NCI-H2196 treated with DMSO at 0.1 percent for 48 hours (cell line): ENCODE data around the gene RAB5IF.
"Not testable (repeated sequence)": the region's sequence is repeated elsewhere in the genome, so short reads cannot be mapped to it uniquely, and the experiment has no call there.

Source experiments
- DNase-seq: peaks from one replicate; lab custom pipeline; 2025; ENCODE audit not compliant: unreplicated experiment; lab: John Stamatoyannopoulos, UW

Gene RAB5IF

DNA sequence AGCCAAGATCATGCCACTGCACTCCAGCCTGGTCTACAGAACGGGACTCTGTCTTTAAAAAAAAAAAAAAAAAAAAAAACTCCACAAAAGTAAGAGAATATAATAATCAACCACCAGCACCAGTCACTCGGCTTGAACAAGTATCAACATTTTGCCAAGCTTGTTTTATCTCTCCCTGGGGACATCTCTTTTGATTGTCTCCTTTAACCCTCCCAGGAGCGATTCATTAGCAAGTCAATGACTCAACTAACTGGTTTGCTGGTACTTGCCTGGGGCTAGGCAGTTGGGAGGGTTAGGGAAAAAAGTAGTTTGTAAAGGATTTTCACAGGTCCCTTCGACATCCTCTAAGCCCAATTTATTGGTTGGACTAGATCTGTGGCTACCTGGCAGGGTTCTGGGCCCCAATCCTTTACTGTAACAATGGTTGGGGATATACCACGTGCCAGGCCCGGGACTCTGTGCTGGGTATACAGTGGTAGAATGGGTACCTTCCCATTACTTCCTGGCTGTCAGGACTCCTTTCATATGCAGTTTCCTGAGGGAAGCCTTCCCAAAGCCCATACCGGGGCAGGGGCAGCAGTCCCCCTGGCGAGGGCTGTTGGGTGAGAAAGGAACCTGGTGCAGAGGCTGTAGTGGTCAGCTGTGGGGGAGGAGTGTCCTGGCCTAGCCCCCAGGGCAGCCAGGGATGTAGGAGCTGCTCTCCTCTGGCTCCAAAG, 20.0 kb upstream of the RAB5IF start:
- DNase-seq = no peak

DNA sequence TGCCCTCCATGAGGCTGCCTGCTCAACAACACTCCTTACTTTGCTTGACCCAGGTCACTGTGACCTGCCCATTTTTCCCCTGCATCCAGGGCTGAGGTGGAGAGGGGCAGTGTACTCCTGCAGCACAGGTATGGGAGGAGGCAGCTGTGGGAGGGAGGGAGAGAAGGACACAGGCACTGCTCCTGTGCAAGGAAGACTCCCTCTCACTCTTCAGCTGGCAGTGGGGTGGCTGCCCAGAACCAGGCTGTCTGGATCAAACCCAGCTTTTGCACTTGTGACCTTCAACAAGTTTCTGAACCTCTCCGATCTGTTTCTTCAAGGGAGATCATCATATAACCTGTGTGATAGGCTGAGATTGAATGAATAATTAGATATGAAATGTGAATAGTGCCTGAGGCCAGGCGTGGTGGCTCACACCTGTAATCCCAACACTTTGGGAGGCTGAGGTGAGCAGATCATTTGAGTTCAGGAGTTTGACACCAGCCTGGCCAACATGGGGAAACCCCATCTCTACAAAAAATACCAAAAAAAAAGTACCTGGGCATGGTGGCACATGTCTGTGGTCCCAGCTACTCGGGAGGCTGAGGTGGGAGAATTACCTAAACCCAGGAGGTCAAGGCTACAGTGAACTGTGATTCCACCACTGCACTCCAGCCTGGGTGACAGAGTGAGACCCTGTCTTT, 18.1 kb upstream of the RAB5IF start:
- DNase-seq = no peak

DNA sequence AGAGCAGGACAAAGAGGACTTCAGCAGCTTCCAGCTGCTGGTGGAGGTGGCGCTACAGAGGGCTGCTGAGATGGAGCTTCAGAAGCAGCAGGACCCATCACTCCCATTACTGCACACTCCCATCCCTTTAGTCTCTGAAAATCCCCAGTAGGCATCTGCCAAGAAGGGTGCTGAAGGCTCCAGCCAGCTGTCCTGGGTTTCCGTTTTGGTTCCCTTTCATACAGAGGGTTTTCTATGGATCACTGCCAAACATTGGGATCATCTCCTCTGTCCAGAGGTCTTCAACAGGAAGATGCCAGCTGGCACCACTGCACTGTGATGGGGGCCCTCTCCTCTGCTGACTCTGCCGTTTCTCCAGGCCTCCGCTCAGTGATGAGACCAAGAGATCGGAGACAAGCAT, 14.3 kb upstream of the RAB5IF start:
- DNase-seq = peak; percentile 63

DNA sequence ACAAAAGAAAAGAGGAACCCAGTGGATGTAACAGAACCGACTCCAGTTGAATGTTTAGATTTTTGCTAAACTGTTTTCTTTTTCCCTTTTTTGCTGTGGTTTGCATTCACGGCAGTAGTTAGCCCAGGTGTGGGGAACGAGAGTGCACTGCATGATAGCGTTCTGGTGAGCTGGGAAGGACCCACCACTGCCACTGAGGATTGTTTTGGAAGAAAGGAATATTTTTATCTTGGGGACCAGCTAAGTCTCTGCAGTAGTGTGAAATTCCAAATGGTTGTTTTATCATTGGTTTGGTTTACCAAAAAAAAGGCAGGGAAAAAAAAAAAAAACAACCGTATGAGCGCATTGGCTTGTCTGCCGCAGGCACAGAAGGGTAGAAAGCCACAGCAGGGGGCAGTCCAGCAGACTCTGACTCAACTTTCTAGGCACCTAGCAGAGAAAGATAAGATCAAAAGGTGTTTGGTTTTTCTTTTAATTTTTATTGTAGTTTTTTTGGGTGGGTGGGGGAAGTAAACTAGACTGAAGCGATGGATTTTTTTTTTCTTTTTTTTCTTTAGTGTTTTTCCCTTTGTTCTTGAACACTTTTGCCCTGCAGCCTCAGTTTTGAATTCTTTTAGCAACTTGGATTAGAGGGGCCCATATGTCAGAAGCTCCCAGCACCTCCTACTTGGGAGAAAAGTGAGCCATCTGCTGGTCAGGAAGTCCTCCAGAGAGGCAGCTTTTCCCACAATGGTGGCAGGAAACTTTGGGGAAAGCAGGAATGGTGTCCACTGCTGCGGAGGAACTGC, 13.5 kb upstream of the RAB5IF start:
- DNase-seq = no peak

DNA sequence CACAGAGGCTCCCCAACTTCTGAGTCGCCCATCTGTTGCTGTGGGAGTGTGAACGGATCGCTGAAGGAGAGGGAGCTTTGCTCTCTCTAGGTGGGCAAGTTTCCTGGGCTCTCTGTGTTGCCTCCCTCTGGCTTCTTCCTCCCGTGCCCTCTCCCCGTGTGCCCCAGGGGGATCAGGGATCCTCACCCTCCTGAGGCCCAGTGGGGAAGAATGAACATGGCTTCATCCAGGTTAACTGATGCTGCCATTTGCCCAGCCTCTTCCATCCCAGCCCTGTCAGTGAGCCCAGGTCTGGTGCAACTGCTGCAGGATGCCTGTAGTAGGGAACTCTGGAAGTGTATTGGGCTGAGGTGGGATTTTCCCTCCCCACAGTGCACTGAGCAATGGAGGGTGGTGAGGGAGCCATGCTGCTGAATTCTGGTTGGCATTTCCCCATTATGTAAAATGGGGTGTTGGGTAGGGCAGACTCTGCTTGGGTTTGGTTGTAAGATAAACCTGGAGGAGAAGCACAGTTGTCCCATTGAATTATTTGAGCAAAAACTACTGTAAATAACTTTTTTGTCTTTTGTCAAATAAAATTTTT, 12.1 kb upstream of the RAB5IF start:
- DNase-seq = no peak

DNA sequence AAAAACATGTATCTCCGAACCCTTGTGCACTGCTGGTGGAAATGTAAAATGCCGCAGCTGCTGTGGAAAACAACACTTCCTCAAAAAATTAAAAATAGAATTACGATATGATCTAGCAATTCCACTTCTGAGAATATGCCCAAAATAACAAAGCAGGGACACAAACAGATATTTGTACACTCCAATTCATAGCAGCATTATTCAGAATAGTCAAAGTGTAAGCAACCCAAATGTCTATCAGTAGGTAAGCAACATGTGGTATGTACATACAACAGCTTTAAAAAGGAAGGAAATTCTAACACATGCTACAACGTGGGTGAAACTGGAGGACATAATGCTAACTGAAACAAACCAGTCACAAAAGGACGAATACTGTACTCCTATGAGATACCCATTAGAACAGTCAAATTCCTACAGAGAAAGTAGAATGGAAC, 5.7 kb upstream of the RAB5IF start:
- DNase-seq = no peak

DNA sequence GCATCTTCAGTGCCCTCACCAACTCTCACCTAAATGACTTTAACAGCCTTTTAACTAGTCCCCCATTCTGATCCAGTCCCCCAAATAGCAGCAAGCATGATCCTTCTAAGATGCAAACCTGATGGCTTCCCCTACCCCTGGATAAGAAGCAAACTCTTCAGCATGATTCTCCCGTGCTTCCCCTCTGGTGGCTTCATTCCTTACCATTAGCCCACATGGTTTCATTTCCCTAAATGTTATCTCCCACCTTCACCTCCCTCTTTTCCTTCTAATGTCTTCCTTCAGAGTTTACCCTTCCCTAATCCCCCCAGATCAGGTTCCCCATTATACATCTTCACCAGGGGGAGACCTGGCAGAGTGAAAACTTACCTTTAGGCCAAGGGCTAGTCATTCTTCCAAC, 4.0 kb upstream of the RAB5IF start:
- no peak for DNase-seq

DNA sequence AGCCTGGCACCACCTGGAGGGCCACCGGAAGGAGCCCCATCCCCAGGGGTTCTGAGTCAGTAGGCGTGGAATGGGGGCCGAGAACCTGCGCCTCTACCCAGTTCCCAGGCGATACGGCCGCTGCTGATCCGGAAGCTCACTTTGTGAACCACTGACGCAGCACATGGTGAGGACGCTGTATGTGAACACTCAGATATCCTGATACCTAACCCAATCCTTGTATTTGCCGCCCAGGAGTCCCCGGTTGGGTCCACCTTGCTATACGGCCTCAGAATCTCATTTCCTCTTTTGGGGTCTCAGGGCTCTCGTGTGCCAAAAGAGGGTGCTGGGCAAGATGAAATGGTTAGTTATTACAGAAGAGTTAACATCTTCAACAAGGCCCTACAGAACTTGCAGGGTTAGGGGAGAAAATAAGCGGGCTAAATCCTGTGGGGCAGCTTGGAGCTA, 604 bp upstream of the RAB5IF start:
- no peak for DNase-seq

DNA sequence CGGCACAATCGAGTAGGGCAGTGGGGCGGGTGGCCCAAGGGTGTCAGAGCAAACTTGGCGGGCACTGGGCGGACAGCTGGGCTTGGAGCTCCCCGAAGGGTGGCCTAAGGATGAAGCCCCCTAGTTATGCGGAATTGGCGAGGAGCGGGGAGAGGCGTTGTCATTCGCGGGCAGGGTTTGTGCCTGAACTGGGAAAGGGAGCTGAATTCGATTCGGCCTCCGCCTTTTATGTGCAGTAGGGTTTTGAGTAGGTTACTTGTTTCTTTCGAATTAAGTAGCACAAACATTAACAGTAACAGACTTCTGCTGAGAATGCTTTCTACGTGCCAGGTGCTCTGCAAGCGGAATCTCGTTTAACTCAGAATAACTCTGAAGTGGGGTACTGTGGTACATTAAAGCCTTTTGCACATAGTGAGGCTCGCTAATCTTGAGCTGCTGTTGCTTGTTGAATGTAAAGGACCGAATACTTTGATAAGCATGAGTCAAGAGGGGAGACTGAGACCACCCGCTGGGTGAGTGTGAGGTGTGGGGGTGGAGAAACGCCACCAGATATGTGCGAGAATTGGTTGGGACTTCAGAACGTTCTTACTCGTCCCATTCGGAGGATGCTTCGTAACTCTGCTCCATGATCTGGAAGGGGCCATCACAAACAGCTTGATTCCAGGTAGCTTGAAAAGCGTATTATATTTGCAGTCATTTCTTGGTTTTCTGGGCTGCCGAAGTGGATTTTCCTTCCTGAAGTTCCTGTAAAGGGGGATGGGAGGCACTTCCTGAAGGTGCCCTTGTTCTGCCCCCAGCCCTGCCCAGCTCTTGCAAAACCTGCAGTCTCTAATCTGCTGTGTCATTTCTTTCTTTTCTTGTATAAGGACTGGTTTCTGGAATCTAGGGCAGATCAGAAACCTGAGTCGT, 833 bp downstream of the RAB5IF start:
- no peak for DNase-seq

DNA sequence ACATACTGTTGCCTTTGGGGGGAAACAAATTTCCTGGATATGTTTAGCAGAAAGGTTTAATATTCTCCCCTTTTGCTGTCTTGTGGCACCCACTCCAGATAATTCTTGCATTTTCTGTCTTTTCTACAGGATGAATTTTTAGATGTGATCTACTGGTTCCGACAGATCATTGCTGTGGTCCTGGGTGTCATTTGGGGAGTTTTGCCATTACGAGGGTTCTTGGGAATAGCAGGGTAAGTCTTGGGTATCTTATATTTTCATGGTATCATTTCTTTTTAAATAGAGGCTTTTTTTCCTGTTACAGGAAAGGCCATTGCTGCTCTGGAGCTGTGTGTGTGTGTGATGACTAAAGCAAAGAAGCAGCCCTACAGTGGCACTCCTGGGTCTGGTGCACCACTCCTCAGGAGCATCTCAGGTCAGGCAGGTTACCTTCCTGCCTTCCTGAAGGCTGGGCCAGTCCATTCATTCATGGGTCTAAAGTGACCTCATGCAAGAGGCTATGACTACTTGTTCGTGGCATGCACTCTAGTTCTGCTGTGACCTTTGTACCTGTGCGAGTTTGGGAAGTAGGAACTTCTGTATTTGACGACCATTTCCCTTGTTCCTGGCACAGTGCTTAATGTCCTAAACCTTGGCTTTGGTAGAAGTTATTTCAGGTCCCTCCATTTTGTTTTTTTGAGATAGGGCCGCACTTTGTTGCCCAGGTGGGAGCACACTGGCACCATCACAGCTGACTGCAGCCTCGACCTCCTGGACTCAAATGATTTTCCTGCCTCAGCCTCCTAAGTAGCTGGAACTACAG, 2.2 kb downstream of the RAB5IF start:
- DNase-seq = no peak

DNA sequence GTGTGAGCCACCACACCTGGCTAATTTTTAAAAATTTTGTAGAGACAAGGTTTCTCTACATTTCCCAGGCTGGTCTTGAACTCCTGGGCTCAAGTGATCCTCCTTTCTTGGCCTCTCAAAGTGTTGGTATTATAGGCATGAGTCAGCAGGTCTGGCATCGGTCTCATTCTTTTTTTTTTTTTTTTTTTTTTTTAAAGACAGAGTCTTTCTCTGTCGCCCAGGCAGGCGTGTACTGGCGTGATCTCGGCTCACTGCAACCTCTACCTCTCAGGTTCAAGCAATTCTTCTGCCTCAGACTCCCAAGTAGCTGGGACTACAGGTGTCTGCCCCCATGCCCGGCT, 2.8 kb downstream of the RAB5IF start:
- DNase-seq = not testable (repeated sequence)

DNA sequence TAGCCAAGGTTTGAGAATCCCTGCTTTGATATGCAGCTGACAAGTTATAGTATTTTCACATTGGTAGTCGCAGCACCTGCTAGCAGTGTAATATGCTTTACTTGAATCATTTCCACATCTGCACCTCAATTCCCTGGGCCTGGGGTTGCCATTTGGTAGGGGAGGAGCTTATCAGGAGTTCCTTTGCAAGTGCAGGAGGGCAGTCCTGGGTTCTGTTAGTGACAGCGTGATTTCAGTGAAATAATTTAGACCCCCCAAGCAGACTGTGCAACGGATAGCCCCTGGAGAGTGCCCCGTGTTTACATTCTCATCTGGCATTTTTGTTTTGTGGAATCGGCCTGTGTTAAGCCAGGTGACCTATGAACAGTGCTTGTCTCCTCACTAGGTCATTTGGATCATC, 6.0 kb downstream of the RAB5IF start:
- DNase-seq = no peak

DNA sequence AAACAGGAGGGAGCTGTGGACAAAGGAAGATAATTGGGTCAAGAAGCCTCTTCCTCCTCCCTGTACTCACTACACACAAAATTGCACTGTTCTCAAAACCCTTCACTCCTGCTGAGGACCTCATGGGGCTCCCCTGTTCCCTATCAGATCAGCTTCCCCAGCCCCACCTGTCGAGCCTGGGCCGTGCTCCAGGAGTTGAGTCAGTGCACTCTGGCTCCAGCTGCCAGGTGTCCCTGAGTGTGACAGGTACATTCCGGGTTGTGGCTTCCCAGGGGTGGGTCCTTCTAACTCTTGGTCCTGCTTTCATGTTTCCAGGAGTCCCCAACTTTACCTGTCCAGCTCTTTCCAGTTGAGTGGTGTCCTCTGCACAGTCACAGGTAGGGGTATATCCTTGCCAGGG, 8.4 kb downstream of the RAB5IF start:
- DNase-seq = peak; percentile 59

DNA sequence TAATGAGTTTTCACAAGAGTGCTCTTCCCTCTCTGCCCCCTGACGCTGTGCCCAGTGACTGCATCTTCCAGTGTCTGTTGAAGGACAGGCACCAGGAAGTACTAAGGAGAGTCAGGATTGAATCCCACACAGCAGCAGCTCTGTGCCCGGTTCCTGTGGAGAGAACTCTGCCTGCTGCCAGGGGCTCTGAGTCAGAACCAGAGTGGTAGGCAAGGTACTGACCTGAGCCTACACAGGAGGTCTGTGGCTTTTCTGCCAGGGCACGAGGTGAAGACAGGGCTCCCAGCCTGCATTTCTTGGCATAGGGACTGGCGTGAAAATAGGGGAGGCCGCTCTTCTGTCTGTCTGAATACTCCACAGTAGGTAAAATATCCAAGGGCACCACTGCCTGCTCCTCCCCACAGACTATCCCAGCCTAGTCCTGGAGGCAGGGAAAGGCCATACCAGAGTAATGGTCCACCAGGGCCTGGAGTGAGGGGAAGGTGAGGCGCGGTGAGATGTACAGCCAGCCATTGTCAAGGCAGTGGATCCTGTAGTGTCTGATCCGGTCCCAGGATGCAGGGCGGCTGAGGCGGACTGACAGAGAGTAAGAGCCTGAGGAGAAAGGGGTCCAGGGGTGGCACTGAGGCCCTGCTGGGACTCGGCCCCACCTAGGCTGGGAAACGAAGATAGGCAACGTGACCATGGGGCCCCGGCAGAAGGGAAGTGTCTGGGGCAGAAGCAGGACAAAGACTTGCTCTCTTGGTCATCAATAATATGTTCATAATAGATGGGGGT, 9.4 kb downstream of the RAB5IF start:
- no peak for DNase-seq

DNA sequence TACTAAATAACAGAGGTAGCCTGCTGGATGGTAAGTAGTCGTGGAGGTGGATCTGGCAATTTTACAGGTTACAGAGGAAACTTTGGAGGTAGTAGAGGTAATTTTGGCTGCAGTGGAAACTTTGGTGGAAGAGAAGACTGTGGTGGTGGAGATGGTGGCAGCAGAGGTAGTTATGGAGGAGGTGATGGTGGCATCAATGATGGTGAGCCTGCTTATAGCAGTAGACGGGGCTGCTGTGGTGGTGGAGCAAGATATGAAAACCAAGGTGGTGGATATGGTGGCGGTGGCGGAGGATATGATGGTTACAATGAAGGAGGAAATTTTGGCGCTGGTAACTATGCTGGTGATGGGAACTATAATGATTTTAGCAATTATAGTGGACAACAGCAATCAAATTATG, 15.3 kb downstream of the RAB5IF start:
- no peak for DNase-seq

DNA sequence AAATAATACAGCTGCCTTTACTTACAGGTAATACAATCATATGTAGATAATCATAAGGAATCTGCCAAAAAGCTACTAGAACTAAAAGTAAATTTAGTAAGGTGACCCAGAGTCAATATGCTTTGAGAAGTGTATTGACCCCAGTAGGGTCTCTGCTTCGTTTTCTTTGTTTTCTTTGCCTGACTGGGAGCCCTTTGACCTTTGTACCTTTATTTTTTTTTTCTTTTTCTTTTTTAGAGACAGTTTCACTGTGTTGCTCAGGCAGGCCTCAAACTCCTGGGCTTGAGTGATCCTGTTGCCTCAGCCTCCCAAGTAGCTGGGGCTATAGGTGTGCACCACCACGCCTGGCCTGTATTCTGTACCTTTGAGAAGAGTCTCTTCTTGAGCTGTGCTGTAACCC, 17.9 kb downstream of the RAB5IF start:
- no peak for DNase-seq

DNA sequence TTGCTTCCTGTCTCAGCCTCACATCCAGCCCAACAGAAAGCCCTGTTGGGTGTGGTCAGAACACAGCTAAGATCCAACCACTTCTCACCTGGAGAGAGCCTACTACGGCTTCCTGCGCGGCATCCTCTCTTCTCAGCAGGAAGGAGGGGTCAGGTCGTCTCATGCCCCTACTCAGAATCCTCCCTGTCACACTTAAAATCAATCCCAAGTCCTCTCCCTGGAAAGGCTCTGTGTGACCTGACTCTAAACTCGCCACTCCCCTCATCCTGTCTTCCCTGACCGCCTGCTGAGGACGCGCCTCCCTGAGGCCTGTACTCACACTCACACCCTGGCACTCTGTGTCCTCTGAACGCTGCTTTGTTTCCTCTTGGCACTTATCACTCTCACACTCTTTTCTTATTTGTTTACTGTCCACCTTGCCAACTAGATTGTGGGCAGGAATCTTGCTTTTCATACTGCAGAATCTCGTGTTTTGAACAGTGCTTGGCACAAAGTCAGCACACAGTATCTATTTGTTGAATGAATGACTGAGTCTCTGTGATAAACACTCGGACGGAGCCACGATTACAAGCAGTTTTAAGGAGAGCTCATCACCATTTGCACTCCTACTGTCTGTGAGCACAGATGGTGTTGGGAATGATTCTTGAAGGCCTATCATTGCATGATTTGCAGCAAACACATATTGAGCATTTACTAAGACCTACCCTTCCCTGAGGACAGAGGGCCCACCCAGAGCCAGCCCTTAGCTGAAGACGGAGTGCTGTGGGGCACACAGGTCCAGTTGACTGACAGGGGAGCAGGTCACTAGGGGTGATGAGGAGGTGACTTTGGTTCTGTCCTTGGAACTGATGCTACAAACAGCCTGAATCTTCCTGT, 18.7 kb downstream of the RAB5IF start:
- DNase-seq = peak; percentile 79

DNA sequence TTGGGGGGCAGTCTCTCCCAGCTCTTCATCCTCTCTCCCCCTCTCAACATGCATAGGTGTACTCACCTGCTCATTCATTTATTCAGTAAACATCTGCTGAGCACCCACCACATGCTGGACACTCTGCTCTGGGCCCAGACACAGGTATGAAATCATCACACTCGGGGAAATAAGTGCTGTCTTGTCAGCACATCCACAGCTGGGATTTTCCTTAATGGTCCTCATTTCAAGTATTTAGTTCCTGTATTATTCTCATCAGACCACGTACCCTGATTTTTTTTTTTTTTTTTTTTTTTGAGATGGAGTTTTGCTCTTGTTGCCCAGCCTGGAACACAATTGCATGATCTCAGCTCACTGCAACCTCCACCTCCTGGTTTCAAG, 19.4 kb downstream of the RAB5IF start:
- DNase-seq = no peak
